Measurements from ENCODE around the gene UAP1.

UAP1 gene

DNA sequence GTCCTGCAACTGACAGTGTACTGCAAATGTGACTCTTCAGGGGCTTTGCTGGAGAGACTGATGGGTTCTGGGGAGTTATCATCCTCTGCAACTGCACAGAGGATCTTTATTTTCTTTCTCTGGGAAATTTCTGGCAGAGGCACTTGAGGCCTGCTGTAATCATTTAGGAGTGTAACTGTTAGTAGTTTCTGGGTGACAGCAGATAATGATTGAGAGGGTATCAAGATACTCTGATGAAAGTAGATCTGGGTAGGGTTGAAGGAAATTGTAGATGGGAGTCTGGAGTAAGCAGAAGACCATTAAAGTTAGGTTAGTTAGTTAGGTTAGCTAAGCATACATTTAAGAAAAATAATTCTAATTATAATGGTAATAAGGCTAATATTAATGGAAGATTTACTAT is 59.7 kb downstream of the UAP1 start:
- DNase-seq = no peak

DNA sequence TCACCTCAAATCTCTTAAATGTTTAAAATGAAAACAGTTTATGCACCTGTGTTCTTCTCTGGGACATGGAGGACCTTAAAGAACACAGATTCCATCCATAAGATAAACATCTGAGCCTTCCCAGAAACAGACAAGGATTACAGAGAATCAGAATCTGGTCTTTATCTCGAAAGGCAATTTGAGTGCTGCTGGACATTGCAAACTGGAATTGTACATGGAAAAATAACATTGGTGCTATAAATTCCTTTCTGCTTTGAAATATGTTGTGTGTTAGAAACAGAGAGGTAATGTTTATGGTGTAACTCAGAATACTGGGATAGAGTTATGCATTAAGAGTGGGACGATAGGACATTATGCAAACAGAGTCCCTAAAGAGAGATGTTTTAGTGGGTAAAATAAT is 64.2 kb downstream of the UAP1 start:
- DNase-seq = no peak

DNA sequence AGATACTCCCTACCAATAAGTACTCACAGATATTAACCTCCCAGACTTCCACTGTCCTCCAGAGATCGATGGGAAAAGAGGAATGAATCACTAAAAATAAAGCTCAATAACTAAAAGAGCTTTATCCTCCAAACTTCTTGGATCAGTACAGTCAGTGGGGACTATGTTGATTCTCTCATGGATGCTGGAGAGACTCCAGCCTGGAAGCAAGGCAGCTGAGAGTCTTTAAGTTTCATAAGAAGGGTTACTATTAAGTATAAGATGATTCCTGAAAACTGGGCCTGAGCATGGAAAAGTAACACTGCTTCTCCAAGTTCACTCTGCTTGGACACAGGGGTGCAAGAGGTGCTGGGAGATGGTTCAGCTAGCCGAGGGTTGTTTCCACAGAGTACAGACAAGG is 64.6 kb downstream of the UAP1 start:
- no peak for DNase-seq

DNA sequence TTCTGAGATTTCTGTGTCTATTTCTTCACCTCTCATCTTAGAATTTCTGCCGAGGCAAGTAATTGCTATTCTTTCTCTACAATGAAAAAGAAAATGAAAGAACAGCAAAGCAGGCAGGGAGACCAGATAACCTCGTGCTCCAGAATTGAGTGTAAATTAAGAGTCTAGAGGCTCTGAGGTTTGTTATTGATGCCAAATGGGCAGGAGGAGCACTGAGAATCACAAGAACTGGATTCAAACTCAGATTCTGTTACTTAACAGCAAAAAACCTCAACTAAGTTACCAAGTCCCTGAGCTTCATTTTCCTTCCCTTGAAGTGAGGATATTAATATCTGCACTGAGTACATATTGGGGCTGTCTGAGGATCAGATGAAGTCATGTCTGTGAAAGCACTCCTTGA is 65.2 kb downstream of the UAP1 start:
- no peak for DNase-seq

DNA sequence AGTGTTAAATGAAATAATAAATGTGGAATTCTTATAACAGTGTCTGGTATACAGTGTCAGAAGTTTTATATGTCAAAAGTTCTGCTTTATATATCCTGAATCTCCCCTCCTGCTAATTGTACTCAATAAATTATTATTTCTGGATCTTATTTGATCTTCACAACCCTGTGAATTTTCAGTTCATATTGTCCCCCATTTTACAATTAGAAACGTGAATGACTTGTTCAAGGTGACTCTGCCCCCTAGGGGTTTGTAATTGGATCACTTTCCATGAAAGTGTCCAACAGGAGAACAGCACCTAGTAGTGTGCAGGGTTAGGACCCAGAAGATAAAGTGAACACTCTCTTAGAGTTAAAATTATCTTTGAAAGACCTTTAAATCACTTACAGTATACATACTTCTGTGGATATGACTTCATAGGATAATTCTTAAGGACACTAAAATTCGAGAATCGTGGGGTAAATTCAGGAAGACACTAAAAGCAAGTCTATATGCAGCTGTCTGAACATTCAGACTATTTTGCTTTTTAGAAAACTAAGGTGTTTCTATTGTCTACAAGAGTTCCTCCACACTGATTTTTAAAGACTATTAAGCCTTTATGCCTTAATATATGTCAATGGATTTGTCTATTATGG is 66.3 kb downstream of the UAP1 start:
- DNase-seq = no peak

DNA sequence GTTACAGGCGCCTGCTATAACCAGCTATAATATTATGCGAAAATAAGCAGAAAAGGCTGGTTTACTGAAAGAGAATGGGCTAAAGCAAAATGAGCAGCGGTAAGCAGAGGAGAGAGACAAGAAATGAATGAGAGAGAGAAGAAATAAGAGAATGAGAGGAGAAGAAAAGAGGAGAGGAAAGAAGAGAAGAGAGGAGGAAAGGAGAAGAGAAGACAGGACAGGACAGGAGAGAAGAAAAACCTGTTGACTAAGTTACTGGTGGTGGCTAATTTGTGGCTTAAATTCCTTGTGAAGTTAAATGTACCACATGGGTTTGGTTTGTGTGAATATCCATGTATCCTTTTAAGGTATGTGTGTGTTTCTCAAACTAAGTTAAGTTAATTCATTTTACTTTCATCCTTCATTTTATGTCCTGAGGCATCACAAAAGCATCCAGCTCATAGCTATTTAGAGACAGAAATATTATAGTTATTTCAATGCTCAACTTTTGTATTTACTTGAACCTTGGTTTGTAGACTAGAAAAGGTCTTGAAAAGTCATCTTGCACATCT is 67.6 kb downstream of the UAP1 start:
- no peak for DNase-seq

DNA sequence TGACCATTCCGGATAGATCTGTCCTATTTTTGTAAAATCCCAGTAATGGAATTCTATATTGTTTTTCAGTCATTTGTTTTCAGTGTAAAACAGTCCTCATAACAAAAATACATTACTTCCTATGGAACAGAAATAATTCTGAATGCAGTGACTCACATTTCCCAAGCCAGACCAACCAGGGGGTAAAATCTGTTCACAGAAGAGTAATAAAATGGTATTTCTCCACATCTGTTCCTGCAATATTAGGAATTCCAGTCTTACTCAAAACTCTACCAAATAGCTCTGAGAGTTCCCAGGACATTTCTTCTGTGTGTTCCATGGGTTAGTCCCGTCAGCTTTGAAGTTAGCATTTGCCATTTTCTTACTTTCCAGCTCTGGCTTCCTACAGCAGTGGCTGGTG is 68.1 kb downstream of the UAP1 start:
- DNase-seq = no peak

DNA sequence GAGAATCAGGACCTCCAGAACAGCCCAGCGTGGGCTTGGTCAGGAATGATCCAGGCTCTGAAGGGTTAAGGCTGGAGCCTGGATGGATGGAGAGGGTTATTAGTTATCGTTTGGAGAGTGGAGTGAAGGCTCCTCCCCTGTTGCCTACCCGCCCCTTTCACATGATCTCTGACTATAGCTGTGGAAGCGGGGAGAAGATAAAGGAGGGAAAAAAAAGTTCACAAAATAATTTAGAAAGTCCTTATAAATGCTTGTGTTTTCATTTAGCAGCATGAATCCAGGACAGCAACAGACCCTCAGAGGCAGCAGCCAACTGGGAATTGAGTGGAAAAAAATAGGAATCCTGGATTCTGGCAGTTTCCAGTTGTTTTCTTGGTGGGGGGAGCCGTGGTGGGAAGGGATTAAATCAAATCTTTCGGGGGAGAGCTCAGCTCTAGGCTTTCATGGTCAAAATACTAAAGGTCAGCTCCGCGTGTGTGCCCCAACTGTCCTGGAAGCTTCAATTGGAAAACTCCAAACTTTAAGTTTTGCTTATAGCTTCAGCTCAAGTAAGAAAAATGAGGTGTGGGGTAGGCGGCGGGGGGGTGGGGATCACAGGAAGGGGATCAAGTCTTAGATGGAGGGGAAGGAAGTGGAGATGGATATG is 70.1 kb downstream of the UAP1 start:
- no peak for DNase-seq

DNA sequence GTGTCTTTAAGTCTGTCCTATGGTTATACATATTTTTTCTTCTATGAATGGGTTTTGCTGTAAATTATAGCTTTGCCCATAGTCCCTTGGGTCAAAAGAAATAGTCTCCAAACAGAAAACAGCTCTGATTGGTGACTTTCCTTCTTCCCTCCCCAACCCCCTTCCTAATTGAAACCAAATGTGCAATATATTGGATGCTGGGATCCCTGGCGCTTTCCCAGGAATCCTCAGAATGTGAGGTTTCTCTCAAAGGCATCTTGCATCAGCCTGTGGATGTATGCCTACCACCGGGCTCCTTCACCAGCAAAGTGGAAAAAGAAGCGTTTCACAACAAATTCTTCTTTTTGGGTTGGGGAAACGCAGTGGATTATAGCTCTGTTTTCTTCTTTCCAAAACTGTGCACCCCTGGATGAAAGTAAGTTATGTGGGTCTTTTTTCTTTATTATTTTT is 70.7 kb downstream of the UAP1 start, which contains the start of gene DDR2:
TSS of gene DDR2 (plus strand) at position 248 of the 450 bp plus-strand sequence. CDS start 86,600 bp downstream, outside the sequence.
- no peak for DNase-seq

DNA sequence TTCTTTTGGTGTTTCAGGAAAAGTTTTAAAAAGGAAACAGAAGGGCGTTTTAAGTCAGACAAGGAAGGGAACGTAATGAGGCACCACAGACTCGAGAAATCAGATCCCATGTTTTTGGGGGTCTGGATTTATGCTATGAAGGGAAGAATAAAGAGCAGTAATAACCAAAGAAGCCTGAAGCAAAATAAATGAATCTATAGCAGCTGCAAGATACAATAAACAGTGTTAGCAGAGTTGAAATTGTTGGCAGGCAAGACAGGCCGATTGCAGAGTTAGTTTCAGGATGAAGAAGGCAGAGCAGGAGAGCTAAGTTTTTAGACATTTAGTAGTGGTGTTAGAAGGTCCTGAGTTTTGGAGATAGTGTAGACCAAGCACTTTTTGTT is 71.2 kb downstream of the UAP1 start:
- DNase-seq = no peak

DNA sequence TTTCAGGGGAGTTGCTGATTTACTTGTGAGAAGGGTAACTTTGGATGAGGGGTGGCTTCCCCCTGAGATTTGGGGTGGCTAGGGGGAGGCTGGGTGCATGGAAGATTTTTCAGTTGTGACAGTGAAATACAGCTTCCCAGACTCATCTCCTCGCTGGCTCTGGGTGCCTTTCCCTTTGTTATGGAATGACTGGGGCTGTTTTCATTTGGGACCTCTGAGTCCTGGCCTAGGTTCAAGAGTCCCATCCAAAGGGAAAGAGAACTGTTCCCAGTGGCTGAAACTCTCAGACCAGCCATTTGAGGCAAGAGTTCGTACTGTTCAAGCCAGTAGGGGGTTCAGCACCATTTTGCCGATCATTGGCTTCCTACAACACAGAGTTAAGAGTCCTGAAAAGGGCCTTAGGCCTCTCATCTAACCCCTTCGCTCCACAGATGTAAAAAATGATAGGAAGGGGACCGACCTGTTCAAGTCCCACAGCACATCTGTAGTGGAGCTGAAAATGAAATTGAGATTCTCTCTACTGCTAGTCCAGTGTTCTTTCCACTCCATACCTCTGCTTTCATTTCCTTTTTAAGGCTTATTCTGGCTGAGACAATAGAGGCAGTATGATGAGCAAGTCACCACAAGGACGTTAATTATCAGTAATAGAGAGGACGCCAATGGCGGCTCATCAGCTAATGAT is 71.7 kb downstream of the UAP1 start:
- DNase-seq = no peak

DNA sequence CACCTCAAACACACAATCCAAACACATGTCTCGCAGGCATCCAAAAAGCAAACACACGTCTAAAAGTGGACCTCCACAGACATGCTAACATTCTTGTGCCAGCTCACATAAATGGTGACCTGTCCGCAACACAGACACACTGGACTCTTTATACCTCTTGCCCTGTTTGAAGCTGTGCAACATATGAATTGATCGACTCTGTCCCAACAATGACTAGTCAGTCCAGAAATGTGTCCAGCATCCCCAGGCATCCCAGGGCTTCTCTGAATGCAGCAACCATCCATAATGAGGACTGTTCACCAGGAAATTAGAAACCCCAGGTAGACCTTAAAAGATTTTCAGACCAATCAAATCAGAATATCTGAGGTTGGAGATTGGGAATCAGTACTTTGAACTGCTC is 73.9 kb downstream of the UAP1 start:
- DNase-seq = no peak

DNA sequence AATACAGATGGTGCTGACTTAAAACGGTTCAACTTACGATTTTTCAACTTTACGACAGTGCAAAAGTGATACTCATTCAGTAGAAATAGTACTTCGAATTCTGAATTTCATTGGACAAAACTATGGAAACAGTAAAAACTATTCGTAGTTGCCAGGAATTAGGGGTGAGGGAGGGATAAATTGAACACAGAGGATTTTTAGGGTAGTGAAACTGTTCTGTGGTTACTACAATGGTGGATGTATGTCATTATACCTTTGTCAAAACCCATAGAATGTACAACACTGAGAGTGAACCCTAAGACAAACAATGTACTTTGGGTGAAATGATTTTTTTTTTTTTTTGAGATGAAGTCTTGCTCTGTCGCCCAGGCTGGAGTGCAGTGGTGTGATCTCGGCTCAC is 78.2 kb downstream of the UAP1 start:
- no peak for DNase-seq

DNA sequence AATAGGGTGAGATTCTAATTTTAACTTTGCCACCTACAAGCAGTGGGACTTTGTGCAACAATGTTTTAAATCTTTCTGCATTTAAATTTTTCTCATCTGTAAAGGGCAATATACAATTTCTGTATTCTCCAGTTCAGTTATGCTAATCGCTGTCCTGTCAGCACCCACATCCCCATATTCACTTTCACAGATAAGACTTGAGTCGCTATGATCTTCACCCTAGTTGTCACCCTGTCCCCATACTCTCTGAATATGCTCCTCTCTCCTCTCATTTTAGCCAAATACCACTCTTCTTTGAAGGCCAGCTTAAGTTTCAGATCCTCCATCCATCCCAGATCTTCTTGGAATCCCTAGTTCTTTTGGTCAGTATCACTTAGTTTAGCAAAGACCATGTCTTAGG is 79.6 kb downstream of the UAP1 start:
- DNase-seq = no peak

DNA sequence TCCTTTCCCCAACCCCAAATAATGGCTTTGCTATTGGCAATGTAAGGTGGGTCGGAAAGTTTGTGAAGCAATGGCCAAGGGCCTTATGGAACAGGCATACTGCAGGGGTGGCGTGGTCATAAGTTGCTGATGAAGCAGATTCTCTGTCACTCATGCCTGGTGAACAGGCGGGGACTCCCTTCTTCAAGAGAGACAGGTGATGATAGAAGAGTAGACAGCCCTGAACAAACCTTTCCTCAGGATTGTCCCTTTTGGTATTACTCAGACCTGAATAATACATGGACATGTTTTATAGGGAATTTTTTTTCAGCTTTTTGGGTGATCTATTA is 83.4 kb downstream of the UAP1 start:
- no peak for DNase-seq

DNA sequence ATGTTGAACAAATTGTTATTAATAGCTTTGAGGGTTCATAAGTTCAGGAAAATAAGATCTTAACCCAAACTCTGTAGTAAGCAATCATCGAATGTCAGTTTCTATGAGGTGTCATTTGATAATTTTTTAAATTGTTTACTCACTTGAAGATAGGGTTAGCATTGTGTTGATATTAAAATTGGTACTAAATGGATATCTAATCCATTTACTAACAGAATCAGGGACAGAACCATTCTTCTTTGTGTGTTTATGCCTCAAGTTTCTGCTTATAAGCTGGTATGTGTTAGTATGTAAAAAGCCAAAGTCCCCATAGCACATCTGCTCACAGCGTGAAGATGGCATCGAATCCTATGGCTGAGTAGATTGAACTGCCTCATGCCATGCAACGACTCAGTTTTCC is 84.1 kb downstream of the UAP1 start:
- no peak for DNase-seq

DNA sequence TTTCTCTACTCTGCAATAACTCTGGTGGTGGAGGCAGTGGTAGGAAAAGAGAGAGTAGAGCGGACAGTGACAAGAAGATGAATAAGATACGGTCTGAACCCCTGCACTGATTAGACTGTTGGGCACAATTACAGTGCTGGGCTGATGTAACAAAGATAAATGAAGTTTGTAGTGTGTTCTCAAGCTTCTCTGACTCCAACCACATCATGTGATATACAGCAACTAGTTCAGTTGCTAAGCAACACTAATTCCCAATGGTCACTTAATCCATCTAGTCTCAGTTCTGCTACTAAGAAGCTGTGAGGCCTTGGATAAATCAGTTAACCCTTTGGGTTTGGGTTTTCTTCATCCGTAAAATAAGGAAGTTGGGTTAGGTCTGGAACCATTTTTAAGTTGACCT is 88.1 kb downstream of the UAP1 start:
- DNase-seq = no peak
